Muscle layer of duodenum (tissue), 2 donors: ENCODE results near the gene TBX4.

Source experiments
- H3K27ac ChIP-seq: one replicate; pipeline ENCODE4 v1.7.0; 2013; ENCODE audit warnings: mild to moderate bottlenecking, low read length
- H3K27me3 ChIP-seq: one replicate; pipeline ENCODE4 v1.7.0; 2013; ENCODE audit warnings: low read depth, mild to moderate bottlenecking, control low read depth, low read length
- H3K36me3 ChIP-seq, 2 donors: one replicate each; pipeline ENCODE4 v1.7.0; 2013; ENCODE audit warnings: low read length in 2 of 2, control low read depth in 1 of 2, mild to moderate bottlenecking in 1 of 2; ENCODE audit not compliant: insufficient read depth in 2 of 2, control insufficient read depth in 1 of 2
- H3K4me1 ChIP-seq, 2 donors: one replicate each; pipeline ENCODE4 v1.7.0; 2013; ENCODE audit warnings: low read length in 2 of 2, mild to moderate bottlenecking in 2 of 2, control low read depth in 1 of 2, moderate library complexity in 1 of 2; ENCODE audit not compliant: insufficient read depth in 2 of 2, control insufficient read depth in 1 of 2
- H3K4me3 ChIP-seq, 2 donors: one replicate each; pipeline ENCODE4 v1.7.0; 2013; ENCODE audit warnings: low read length in 2 of 2, low read depth in 1 of 2, mild to moderate bottlenecking in 1 of 2
- H3K9me3 ChIP-seq, 2 donors: one replicate each; pipeline ENCODE4 v1.7.0; 2013; ENCODE audit warnings: low read length in 2 of 2, control low read depth in 1 of 2, mild to moderate bottlenecking in 1 of 2; ENCODE audit not compliant: control insufficient read depth in 1 of 2
- donor health status: healthy.

TBX4 gene

GRCh38 chr17:61476476-61477203 is 24.4 kb downstream of the TBX4 start:
- H3K27ac ChIP-seq, result no peak overlapping the region
- H3K36me3 ChIP-seq, result no peaks in the 10 kb centered on the region
- no peak overlapping the region for H3K4me3 ChIP-seq
- H3K4me1 ChIP-seq, result no peaks in the 10 kb centered on the region
- H3K27me3 ChIP-seq, result no peaks in the 10 kb centered on the region
- H3K9me3 ChIP-seq, result no peaks in the 10 kb centered on the region

- H3K27ac ChIP-seq, result no peak overlapping the region
- H3K4me3 ChIP-seq, result no peak overlapping the region
- no peaks in the 10 kb centered on the region for H3K4me1 ChIP-seq
- H3K27me3 ChIP-seq, result no peaks in the 10 kb centered on the region
- no peaks in the 10 kb centered on the region for H3K9me3 ChIP-seq
- no peaks in the 10 kb centered on the region for H3K36me3 ChIP-seq
Measured at GRCh38 chr17:61477204-61477834, 25.1 kb downstream of the TBX4 start.

- Histone ChIP-seq H3K4me3 (no peak overlapping the region), H3K4me1 (no peaks in the 10 kb centered on the region), H3K36me3 (no peaks in the 10 kb centered on the region)
Measured at GRCh38 chr17:61478026-61478789, 26.0 kb downstream of the TBX4 start.

GRCh38 chr17:61478790-61479492 is 26.7 kb downstream of the TBX4 start:
- no peaks in the 10 kb centered on the region for H3K9me3 ChIP-seq
- H3K4me1 ChIP-seq, result no peaks in the 10 kb centered on the region
- H3K27ac ChIP-seq, result no peak overlapping the region
- H3K36me3 ChIP-seq, result no peaks in the 10 kb centered on the region
- no peak overlapping the region for H3K4me3 ChIP-seq
- H3K27me3 ChIP-seq, result no peaks in the 10 kb centered on the region

More at GRCh38 chr17:61478026-61478789, 26.0 kb downstream of the TBX4 start:
- Histone ChIP-seq H3K9me3 (no peaks in the 10 kb centered on the region), H3K27ac (no peak overlapping the region), H3K27me3 (no peaks in the 10 kb centered on the region)

GRCh38 chr17:61479493-61480413 is 27.5 kb downstream of the TBX4 start:
- Histone ChIP-seq H3K4me3 (no peak overlapping the region), H3K27me3 (no peaks in the 10 kb centered on the region), H3K4me1 (no peaks in the 10 kb centered on the region), H3K9me3 (no peaks in the 10 kb centered on the region), H3K27ac (no peak overlapping the region), H3K36me3 (no peaks in the 10 kb centered on the region)

DNA sequence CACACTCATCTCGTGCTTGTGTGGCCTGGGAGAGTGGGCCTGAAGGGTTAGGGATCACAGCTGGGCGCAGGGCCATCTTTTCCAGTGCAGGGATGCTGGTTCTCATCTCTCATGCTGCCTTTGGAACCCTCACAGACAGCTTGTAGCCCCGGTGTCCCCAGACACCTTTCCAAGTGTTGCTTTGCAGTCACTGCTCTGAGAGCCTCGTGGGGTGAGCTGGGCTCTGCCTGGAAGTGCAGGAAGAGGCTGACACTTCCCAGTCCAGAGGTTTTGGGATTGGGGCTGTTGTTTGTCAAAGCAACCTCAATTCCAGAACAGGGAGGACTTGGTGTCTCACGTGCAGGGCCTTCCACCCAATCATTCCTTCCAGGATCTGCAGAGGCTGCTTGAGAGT is 28.2 kb downstream of the TBX4 start:
- no peaks in the 10 kb centered on the region for H3K9me3 ChIP-seq
- no peak overlapping the region for H3K4me3 ChIP-seq
- no peaks in the 10 kb centered on the region for H3K27me3 ChIP-seq
- no peaks in the 10 kb centered on the region for H3K4me1 ChIP-seq
- H3K36me3 ChIP-seq, result no peaks in the 10 kb centered on the region
- H3K27ac ChIP-seq, result no peak overlapping the region

DNA sequence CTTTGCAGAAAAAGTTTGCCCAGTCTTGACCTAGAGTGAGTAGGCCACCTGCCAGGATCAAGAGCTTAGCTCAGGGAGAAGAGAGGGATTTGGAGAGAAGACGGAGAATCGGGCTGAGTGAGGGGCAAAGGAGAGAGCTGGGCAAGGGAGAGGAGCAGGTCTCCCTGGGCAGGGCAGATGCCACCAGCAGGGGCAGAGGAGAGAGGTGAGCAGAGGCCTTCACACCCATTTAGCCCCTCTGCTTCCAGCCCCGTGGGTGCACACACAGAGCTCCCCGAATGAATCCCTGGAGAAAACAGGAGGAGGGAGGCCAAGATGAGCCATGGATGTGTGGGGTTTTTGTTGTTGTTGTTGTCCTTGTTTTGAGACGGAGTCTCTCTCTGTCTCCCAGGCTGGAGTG is 29.2 kb downstream of the TBX4 start:
- Histone ChIP-seq H3K4me3 (no peak overlapping the region), H3K9me3 (no peaks in the 10 kb centered on the region), H3K27ac (no peak overlapping the region), H3K36me3 (no peaks in the 10 kb centered on the region), H3K27me3 (no peaks in the 10 kb centered on the region), H3K4me1 (peaks cover 0 to 3% of the 10 kb centered on the region in 2 donors)

DNA sequence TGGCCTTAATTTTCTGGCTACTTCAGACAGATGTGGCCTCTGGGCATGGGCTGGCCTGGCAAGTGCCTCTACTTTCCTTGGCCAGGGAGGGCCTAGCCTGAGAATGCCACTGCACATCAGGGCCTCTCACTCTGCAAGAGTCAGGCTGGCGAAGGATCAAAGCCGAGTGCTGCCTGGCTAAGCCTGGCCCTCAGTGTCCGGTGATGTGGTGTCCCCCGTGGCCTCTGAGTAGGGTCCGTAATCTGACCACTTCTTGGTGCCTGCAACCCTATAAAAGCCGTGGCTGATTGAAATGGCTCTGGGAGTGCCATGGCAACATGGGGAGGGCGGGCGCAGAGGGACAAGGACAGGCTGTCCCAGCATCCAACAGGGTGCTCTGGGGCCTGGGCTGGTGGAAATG is 30.2 kb downstream of the TBX4 start:
- H3K36me3 ChIP-seq, result no peaks in the 10 kb centered on the region
- H3K27ac ChIP-seq, result no peak overlapping the region
- no peaks in the 10 kb centered on the region for H3K9me3 ChIP-seq
- H3K27me3 ChIP-seq, result no peaks in the 10 kb centered on the region
- peaks cover 0 to 6% of the 10 kb centered on the region in 2 donors for H3K4me1 ChIP-seq
- no peak overlapping the region for H3K4me3 ChIP-seq

DNA sequence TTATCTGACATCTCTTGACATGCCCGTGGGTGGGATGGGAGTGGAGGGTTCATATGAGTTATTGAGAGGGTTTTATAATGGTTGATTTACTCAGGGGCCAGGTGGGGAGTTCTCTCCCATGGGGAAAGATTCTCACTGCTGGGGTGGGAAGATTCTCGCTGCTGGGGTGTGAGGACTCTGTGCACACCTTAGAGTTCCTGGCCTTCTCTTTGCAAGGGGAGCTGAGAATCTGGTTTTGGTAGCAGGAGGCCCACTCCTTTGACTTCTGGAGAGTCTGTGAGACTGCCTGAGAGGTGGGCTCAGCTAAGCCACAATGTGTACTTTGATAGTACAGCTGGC is 31.5 kb downstream of the TBX4 start:
- no peak overlapping the region for H3K4me3 ChIP-seq
- H3K27me3 ChIP-seq, result no peaks in the 10 kb centered on the region
- peaks cover 0 to 6% of the 10 kb centered on the region in 2 donors for H3K4me1 ChIP-seq
- H3K36me3 ChIP-seq, result no peaks in the 10 kb centered on the region
- no peak overlapping the region for H3K27ac ChIP-seq
- H3K9me3 ChIP-seq, result no peaks in the 10 kb centered on the region

DNA sequence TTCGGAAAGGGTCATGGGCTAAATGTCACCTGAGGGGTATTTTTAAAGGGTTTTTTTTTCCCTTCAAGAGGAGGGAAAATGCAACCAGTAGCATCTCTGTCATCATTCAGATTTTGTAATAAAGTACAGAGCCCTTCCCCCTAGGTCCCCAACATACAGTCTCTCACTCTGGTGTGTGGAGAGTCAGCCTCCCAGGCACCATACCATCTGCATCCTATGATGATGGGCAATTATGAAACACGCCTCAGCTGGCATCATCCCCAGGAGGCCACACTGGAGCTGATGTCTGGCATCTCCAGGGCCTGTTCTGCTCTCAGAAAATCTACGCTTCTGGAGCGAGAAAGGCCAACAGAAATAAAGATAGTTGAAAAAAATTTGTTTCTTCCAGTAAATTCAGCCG is 32.0 kb downstream of the TBX4 start:
- H3K36me3 ChIP-seq, result no peaks in the 10 kb centered on the region
- H3K9me3 ChIP-seq, result no peaks in the 10 kb centered on the region
- no peak overlapping the region for H3K27ac ChIP-seq
- H3K4me3 ChIP-seq, result no peak overlapping the region
- H3K4me1 ChIP-seq, result peaks cover 0 to 6% of the 10 kb centered on the region in 2 donors
- no peaks in the 10 kb centered on the region for H3K27me3 ChIP-seq
